Measurements from ENCODE around the gene GATA3. TPM values are rescaled to one million over a fixed set of nuclear protein-coding genes. Genes with fewer than 3 reads are reported as not detected.

The GATA3 gene
- total and polyA plus RNA-seq, 2 of the 8 experiments (the other 6 are each of a cell fraction or from before 2014, with no cell fraction given), result 0.02 to 0.43 TPM

- Histone ChIP-seq H3K27me3 (replicated peaks in 1 of 4; ENCODE audit: control insufficient read depth in 3 of 4, extremely low read depth in 1 of 4, insufficient read depth in 3 of 4, low read length in 3 of 4) (peaks cover 33 to 74% (median 62%) of the 10 kb centered on the region in 4 experiments), H3K4me3 (ENCODE audit: extremely low read depth in 1 of 4, insufficient read depth in 2 of 4, low read depth in 3 of 4, low read length in 4 of 4) (peak overlapping the region in 3 of 4 experiments; percentile 11 to 48 (median 29); a peak in 5 of 8 replicates), H3K4me2 (ENCODE audit: insufficient read depth in 1 of 2, low read depth in 2 of 2, low read length in 2 of 2) (peak overlapping the region; percentile 72 to 84), H3K27ac (ENCODE audit: low read depth, low read length) (no peak overlapping the region), H3K36me3 (ENCODE audit: control insufficient read depth in 2 of 4, insufficient read depth in 4 of 4, low read length in 3 of 4) (no peaks in the 10 kb centered on the region), H3K23ac (ENCODE audit: insufficient read length) (no peak overlapping the region), H4K20me1 (replicated peaks in 1 of 2; ENCODE audit: control insufficient read depth in 1 of 2, insufficient read depth in 2 of 2, low read length in 2 of 2) (peaks cover 6 to 9% of the 10 kb centered on the region in 2 experiments), H3K9me3 (ENCODE audit: insufficient read depth in 2 of 2, low read depth in 1 of 2, low read length in 1 of 2) (no peaks in the 10 kb centered on the region), H3K4me1 (replicated peaks in 1 of 4; ENCODE audit: control insufficient read depth in 3 of 4, insufficient read depth in 4 of 4, low read length in 3 of 4) (peaks cover 32 to 39% (median 34%) of the 10 kb centered on the region in 4 experiments), H3K4ac (replicated peaks; ENCODE audit: insufficient read length, low read depth, low read length) (no peak overlapping the region), H2BK12ac (ENCODE audit: low read depth, low read length) (peak overlapping the region; percentile 99), H3K9ac (replicated peaks in 1 of 4; ENCODE audit: extremely low read depth in 1 of 4, low read depth in 3 of 4, low read length in 3 of 4) (no peak overlapping the region), H3K79me2 (ENCODE audit: control insufficient read depth in 1 of 2, insufficient read depth in 2 of 2, low read length in 2 of 2) (no peaks in the 10 kb centered on the region), H2BK15ac (ENCODE audit: low read length) (peak overlapping the region; percentile 72; the same call in 1 of the 2 replicates), H3K56ac (replicated peaks; ENCODE audit: insufficient read length, low read depth, low read length) (no peak overlapping the region), H2BK20ac (ENCODE audit: low read length) (peak overlapping the region; percentile 80; the same call in 1 of the 2 replicates), H3K79me1 (ENCODE audit: low read depth, low read length) (no peaks in the 10 kb centered on the region), H3K14ac (ENCODE audit: insufficient read length) (no peak overlapping the region), H2AFZ (ENCODE audit: low read length) (no peak overlapping the region), H2AK5ac (ENCODE audit: low read depth, low read length) (0 out of 2 replicates have a peak overlapping the region, but pooled peaks have one; percentile 65), H2BK120ac (replicated peaks; ENCODE audit: low read depth, low read length) (no peak overlapping the region), H4K91ac (replicated peaks; ENCODE audit: insufficient read length, low read length) (no peak overlapping the region), H3K23me2 (ENCODE audit: low read depth, low read length) (peaks cover 10% of the 10 kb centered on the region; the same call in 1 of the 2 replicates), H4K8ac (ENCODE audit: extremely low read depth, insufficient read depth, low read length) (no peak overlapping the region), H4K5ac (ENCODE audit: insufficient read length, low read depth, low read length) (no peak overlapping the region), H2BK5ac (ENCODE audit: low read depth, low read length) (peak overlapping the region; percentile 90; the same call in 1 of the 2 replicates), H3K18ac (ENCODE audit: extremely low read depth, low read length) (peak overlapping the region; percentile 97)
- FAIRE-seq (peak; percentile 32), DNase-seq (ENCODE audit: low read depth in 1 of 2, low spot score in 2 of 2) (no peak)
- CTCF ChIA-PET (ENCODE audit: partially characterized antibody), result interaction anchor here (0.9 to 1.6 kb wide), 2 partner anchors 10 to 12 kb away, joined by 3 to 5 read pairs; no protein-coding TSS in a partner anchor
- 4% methylated on average over 15 of the region's 15 CpGs; no CpG with 5 or more reads in 1 of the 2 experiments for WGBS, 2 experiments (ENCODE audit: extremely low coverage in 1 of 2, insufficient coverage in 1 of 2, insufficient read length in 1 of 2, insufficient replicate concordance in 2 of 2, low coverage in 1 of 2, low lambda C conversion rate in 2 of 2, missing lambda C conversion rate in 1 of 2)
- POLR2A ChIA-PET (ENCODE audit: partially characterized antibody), result interaction anchor here (0.7 to 2.6 kb wide), 4 partner anchors 13 to 226 kb away, joined by 3 to 10 read pairs (median 4); no protein-coding TSS in a partner anchor
- TF ChIP-seq CTCF (IDR thresholded peaks at IDR 0.05; ENCODE audit: control extremely low read depth in 1 of 3, insufficient read depth in 1 of 3, low read depth in 1 of 3, low read length in 3 of 3) (no peak), SRF (IDR thresholded peaks at IDR 0.05; ENCODE audit: low read depth, low read length) (no peak), TCF12 (IDR thresholded peaks at IDR 0.05; ENCODE audit: low read depth, low read length) (0 out of 2 replicates have a peak, but pooled peaks have one; percentile 14), KDM4A (IDR thresholded peaks at IDR 0.05; ENCODE audit: low read depth, low read length, severe bottlenecking) (no peak), GABPA (IDR thresholded peaks at IDR 0.05; ENCODE audit: borderline replicate concordance, insufficient read depth, low read length) (no peak), CTBP2 (IDR thresholded peaks at IDR 0.05; ENCODE audit: borderline replicate concordance, insufficient read depth, insufficient read length, low read length) (no peak), BCL11A (IDR thresholded peaks at IDR 0.05; ENCODE audit: low read depth in 2 of 2, low read length in 2 of 2) (no peak), GTF2F1 (IDR thresholded peaks at IDR 0.05; ENCODE audit: borderline replicate concordance, low read depth, low read length) (no peak)
These were observed 8.8 kb downstream of the GATA3 start for GRCh38 chr10:8063128-8063908.

Data from H1 (cell line).